Measurements from ENCODE around the gene HBA2.
"Not testable (repeated sequence)": the region's sequence is repeated elsewhere in the genome, so short reads cannot be mapped to it uniquely, and the experiment has no call there.

The HBA2 gene

GRCh38 chr16:144797-145252, 27.9 kb upstream of the HBA2 start:
- in situ Hi-C loops (cut with HindIII; ENCODE audit: low pct_unique_long_range_greater_than_20kb, low sequenced_read_pairs): no loop called here
- DNase-seq (ENCODE audit: low read depth in 1 of 2, low spot score in 1 of 2): no peak
- no peak for TF ChIP-seq JUND (IDR thresholded peaks at IDR 0.05; ENCODE audit: low read depth)

GRCh38 chr16:146646-147045, 26.0 kb upstream of the HBA2 start:
- no peak for DNase-seq (ENCODE audit: low read depth in 1 of 2, low spot score in 1 of 2)
- in situ Hi-C loops (cut with HindIII; ENCODE audit: low pct_unique_long_range_greater_than_20kb, low sequenced_read_pairs): no loop called here
- TF ChIP-seq JUND (IDR thresholded peaks at IDR 0.05; ENCODE audit: low read depth): no peak

- TF ChIP-seq JUND (IDR thresholded peaks at IDR 0.05; ENCODE audit: low read depth): no peak
- in situ Hi-C loops (cut with HindIII; ENCODE audit: low pct_unique_long_range_greater_than_20kb, low sequenced_read_pairs): no loop called here
- no peak for DNase-seq (ENCODE audit: low read depth in 1 of 2, low spot score in 1 of 2)
Observed at GRCh38 chr16:149024-149660, 23.5 kb upstream of the HBA2 start.

- in situ Hi-C loops (cut with HindIII; ENCODE audit: low pct_unique_long_range_greater_than_20kb, low sequenced_read_pairs): no loop called here
- no peak for DNase-seq (ENCODE audit: low read depth in 1 of 2, low spot score in 1 of 2)
- no peak for TF ChIP-seq JUND (IDR thresholded peaks at IDR 0.05; ENCODE audit: low read depth)
Observed at GRCh38 chr16:152141-153128, 20.2 kb upstream of the HBA2 start, which contains the start of gene HBZ. Gene HBZ (plus strand): TSS chr16:152644. CDS start chr16:152910, 266 bp downstream.

- DNase-seq (ENCODE audit: low read depth in 1 of 2, low spot score in 1 of 2): not testable (repeated sequence)
Observed at GRCh38 chr16:153129-153521, 19.6 kb upstream of the HBA2 start.

GRCh38 chr16:153550-154216, 19.0 kb upstream of the HBA2 start:
- DNase-seq (ENCODE audit: low read depth in 1 of 2, low spot score in 1 of 2); in situ Hi-C loops (cut with HindIII; ENCODE audit: low pct_unique_long_range_greater_than_20kb, low sequenced_read_pairs): not testable (repeated sequence)

More at GRCh38 chr16:153129-153521, 19.6 kb upstream of the HBA2 start:
- in situ Hi-C loops (cut with HindIII; ENCODE audit: low pct_unique_long_range_greater_than_20kb, low sequenced_read_pairs): not testable (repeated sequence)

- no peak for TF ChIP-seq JUND (IDR thresholded peaks at IDR 0.05; ENCODE audit: low read depth)
- peak; percentile 68 to 69 for DNase-seq (ENCODE audit: low read depth in 1 of 2, low spot score in 1 of 2)
- in situ Hi-C loops (cut with HindIII; ENCODE audit: low pct_unique_long_range_greater_than_20kb, low sequenced_read_pairs): no loop called here
Observed at GRCh38 chr16:154217-155030, 18.3 kb upstream of the HBA2 start.

GRCh38 chr16:155031-155398, 17.7 kb upstream of the HBA2 start:
- DNase-seq (ENCODE audit: low read depth in 1 of 2, low spot score in 1 of 2): no peak
- no peak for TF ChIP-seq JUND (IDR thresholded peaks at IDR 0.05; ENCODE audit: low read depth)
- in situ Hi-C loops (cut with HindIII; ENCODE audit: low pct_unique_long_range_greater_than_20kb, low sequenced_read_pairs): no loop called here

- DNase-seq (ENCODE audit: low read depth in 1 of 2, low spot score in 1 of 2): no peak
- in situ Hi-C loops (cut with HindIII; ENCODE audit: low pct_unique_long_range_greater_than_20kb, low sequenced_read_pairs): no loop called here
- no peak for TF ChIP-seq JUND (IDR thresholded peaks at IDR 0.05; ENCODE audit: low read depth)
Observed at GRCh38 chr16:159136-159849, 13.4 kb upstream of the HBA2 start.

- DNase-seq (ENCODE audit: low read depth in 1 of 2, low spot score in 1 of 2); in situ Hi-C loops (cut with HindIII; ENCODE audit: low pct_unique_long_range_greater_than_20kb, low sequenced_read_pairs): not testable (repeated sequence)
Observed at GRCh38 chr16:160242-160641, 12.4 kb upstream of the HBA2 start.

GRCh38 chr16:160691-161190, 11.9 kb upstream of the HBA2 start:
- TF ChIP-seq JUND (IDR thresholded peaks at IDR 0.05; ENCODE audit: low read depth): no peak
- DNase-seq (ENCODE audit: low read depth in 1 of 2, low spot score in 1 of 2): no peak
- in situ Hi-C loops (cut with HindIII; ENCODE audit: low pct_unique_long_range_greater_than_20kb, low sequenced_read_pairs): no loop called here

Data from T47D (cell line).